ENCODE measurements around the gene MID2. TPM values are rescaled to one million over a fixed set of nuclear protein-coding genes. Genes with fewer than 3 reads are reported as not detected.
"Not testable (repeated sequence)": the region's sequence is repeated elsewhere in the genome, so short reads cannot be mapped to it uniquely, and the experiment has no call there.

Gene MID2
- total RNA-seq, 1 donor from 2014 or later: 108 TPM

DNA sequence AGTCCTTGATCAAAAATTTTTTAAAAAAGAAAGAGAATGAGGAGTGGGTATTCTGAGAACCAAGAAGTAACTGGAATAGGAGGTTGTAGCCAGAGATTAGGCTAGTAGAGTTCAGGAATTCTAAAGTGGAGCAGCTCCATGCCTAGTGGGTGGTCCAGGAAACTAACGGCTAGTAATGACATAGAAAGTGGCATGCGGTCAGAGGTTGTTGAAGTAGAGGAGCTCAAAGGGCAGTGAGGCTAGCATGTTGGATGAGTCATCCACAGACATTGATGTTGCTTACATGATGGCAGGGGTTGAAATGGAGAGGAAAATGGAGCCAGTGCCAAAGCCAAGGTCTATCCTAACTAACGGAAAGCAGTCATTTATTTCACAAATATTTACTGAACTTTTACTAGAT, 114.4 kb downstream of the MID2 start:
- no peak for DNase-seq (ENCODE audit: low read depth in 2 of 2)

DNA sequence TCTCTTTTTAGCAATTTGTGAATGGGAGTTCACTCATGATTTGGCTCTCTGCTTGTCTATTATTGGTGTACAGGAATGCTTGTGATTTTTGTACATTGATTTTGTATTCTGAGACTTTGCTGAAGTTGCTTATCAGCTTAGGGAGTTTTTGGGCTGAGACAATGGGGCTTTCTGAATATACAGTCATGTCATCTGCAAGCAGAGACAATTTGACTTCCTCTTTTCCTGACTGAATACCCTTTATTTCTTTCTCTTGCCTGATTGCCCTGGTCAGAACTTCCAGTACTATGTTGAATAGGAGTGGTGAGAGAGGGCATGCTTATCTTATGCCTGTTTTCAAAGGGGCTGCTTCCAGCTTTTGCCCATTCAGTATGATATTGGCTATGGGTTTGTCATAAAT, 129.7 kb downstream of the MID2 start:
- not testable (repeated sequence) for DNase-seq (ENCODE audit: low read depth in 2 of 2)

DNA sequence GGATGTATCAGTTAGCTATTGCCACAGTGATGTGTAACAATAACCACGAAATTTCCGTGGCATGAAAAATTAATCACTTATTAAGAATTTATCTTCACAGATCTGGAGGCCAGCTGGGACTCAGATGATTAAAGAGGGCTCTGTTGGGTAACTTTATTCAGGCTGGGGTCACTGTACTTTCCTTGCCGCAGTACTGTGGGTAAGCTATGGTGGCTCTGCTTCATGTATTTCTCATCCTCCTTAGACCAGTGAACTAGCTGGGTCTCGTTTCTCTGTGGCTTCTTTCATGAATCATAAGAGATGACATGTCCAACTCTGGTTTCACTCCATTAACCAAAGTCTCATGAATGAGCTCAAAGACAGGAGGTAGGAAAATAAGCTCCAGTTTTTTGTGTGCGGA, 143.0 kb downstream of the MID2 start:
- DNase-seq (ENCODE audit: low read depth in 2 of 2): no peak

DNA sequence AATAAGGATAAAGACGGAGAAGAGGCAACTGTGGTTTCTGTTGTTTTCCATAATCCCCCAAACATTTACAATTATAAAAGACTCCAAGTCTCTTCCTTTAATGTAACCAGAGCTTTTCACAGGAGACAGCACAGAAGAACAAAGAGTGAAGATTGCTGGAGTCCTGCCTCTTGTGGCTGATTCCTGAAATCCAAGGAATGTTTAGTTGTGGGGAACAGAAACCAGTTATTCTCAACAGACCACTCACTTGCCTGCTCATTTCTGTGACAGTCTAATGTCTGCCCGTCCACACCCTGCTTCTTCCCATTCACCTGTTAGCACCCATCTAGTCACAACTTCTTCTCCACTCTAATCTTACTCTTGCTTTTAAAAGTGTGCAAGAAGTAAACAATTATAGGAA, 144.4 kb downstream of the MID2 start:
- DNase-seq (ENCODE audit: low read depth in 2 of 2): no peak

DNA sequence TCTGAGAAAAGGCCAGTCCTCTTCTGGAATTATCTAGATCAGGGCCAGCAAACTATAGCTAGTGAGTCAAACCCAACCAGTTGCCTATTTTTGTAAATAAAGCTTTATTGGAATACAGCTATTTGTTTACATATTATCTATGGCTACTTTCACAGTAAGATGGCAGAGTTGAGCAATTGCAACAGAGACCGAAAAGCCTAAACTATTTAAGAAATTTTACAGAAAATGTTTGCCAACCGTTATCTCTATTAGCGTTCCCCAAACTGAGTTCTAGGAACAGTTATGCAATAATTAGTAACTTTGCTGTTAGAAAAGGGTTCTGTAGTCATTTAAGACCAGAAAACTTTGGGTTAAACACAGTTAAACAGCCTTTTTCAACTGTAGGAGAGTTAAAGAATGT, 146.0 kb downstream of the MID2 start:
- DNase-seq (ENCODE audit: low read depth in 2 of 2): no peak

Other genes with a start within 250 kb of the MID2 start
- gene PRPS1, start 197.4 kb upstream of the MID2 start, total RNA-seq: 15.5 and 17.3 TPM in 2 replicates
- gene TSC22D3, start 50.1 kb upstream of the MID2 start, total RNA-seq: 18.3 and 32.5 TPM in 2 replicates
- gene NCBP2L, start 48.1 kb upstream of the MID2 start, total RNA-seq: not detected in 2 replicates
- not detected in 2 replicates for gene TEX13B, start 156.5 kb downstream of the MID2 start, total RNA-seq
- 0.20 and 0.65 TPM in 2 replicates for gene VSIG1, start 219.2 kb downstream of the MID2 start, total RNA-seq